Smooth muscle cell (in vitro differentiated cells): ENCODE data around the gene MAN1C1. TPM values are rescaled to one million over a fixed set of nuclear protein-coding genes. Genes with fewer than 3 reads are reported as not detected.

ENCODE experiments used
- DNase-seq: peaks from one replicate; lab custom pipeline; 2025; ENCODE audit not compliant: unreplicated experiment; lab: John Stamatoyannopoulos, UW
- H2AFZ ChIP-seq: fragments of 200-600 bp; sonication (generic); 2 replicates; pipeline ENCODE4 v1.6.0; 2016; ENCODE audit warnings: antibody characterized with exemption, low read depth, mild to moderate bottlenecking
- H3F3A ChIP-seq: fragments of 200-600 bp; sonication (generic); 2 replicates; pipeline ENCODE4 v1.6.0; 2017; ENCODE audit warnings: antibody characterized with exemption, low read depth
- H3K27ac ChIP-seq: fragments of 200-600 bp; sonication (generic); 2 replicates; pipeline ENCODE4 v1.5.1; 2016; ENCODE audit warnings: low read depth, mild to moderate bottlenecking
- H3K27me3 ChIP-seq: fragments of 200-600 bp; sonication (generic); 2 replicates; pipeline ENCODE4 v1.6.1; 2016; ENCODE audit warnings: low read depth, mild to moderate bottlenecking
- H3K36me3 ChIP-seq: fragments of 200-600 bp; sonication (generic); 2 replicates; pipeline ENCODE4 v1.5.1; 2016; ENCODE audit warnings: low read depth
- H3K4me1 ChIP-seq: fragments of 200-600 bp; sonication (generic); 2 replicates; pipeline ENCODE4 v1.5.1; 2016; ENCODE audit warnings: low read depth
- H3K4me2 ChIP-seq: fragments of 200-600 bp; sonication (generic); 2 replicates; pipeline ENCODE4 v1.6.0; 2016; ENCODE audit warnings: mild to moderate bottlenecking
- H3K4me3 ChIP-seq: fragments of 200-600 bp; sonication (generic); 2 replicates; pipeline ENCODE4 v1.5.1; 2016; ENCODE audit warnings: mild to moderate bottlenecking
- H3K79me2 ChIP-seq: fragments of 200-600 bp; sonication (generic); 2 replicates; pipeline ENCODE4 v1.6.0; 2016; ENCODE audit warnings: low read depth, mild to moderate bottlenecking
- H3K9ac ChIP-seq: fragments of 200-600 bp; sonication (generic); 2 replicates; pipeline ENCODE4 v1.6.0; 2016; ENCODE audit warnings: low read depth
- H3K9me3 ChIP-seq: fragments of 200-600 bp; sonication (generic); replicated peaks from 2 replicates; pipeline ENCODE4 v1.5.1; 2016; ENCODE audit warnings: low read depth
- H4K20me1 ChIP-seq: fragments of 200-600 bp; sonication (generic); 2 replicates; pipeline ENCODE4 v1.6.0; 2016; ENCODE audit warnings: low read depth
- CTCF ChIP-seq: fragments of 200-600 bp; sonication (generic); IDR thresholded peaks from 2 replicates; pipeline ENCODE4 v1.5.1; 2017; ENCODE audit warnings: borderline replicate concordance, mild to moderate bottlenecking, antibody characterized with exemption; ENCODE audit not compliant: insufficient read depth, poor library complexity, severe bottlenecking
- WGBS: methylation state at CpG from one replicate; pipeline ENCODE4 v1.1.7; 2016; ENCODE audit warnings: low lambda C conversion rate; 5-methylcytosine and 5-hydroxymethylcytosine counted together
- polyA plus RNA-seq: library from polyadenylated mRNA; unstranded; fragments of >200 nt; fragmentation: Nextera tagmentation; extraction: Ambion mirVana; gene quantifications from 2 replicates; pipeline ENCODE4 v1.2.1, GENCODE V29; 2016
- total RNA-seq: library from RNA; depleted of rRNA; stranded (reverse); fragments of >200 nt; gene quantifications from 2 replicates; pipeline ENCODE4 v1.2.3, GENCODE V29; 2014

MAN1C1 gene
- total and polyA plus RNA-seq, 2 experiments from 2014 or later, result 4.4 to 10.5 TPM

- WGBS, result 28% methylated on average over 3 of the region's 3 CpGs
- no peak overlapping the region for H2AFZ ChIP-seq
- no peak for DNase-seq
- H3K4me1 ChIP-seq, result peaks cover 45% of the 10 kb centered on the region
- no peak overlapping the region for H3K4me3 ChIP-seq
- no peak overlapping the region for H3K9ac ChIP-seq
- no peaks in the 10 kb centered on the region for H3K36me3 ChIP-seq
- peak overlapping the region; percentile 40 for H3K4me2 ChIP-seq
- no peaks in the 10 kb centered on the region for H3K9me3 ChIP-seq
- H3F3A ChIP-seq, result peaks cover 36% of the 10 kb centered on the region
- no peaks in the 10 kb centered on the region for H4K20me1 ChIP-seq
- H3K79me2 ChIP-seq, result no peaks in the 10 kb centered on the region
- peak overlapping the region; percentile 17 for H3K27ac ChIP-seq
- H3K27me3 ChIP-seq, result no peaks in the 10 kb centered on the region
- TF ChIP-seq CTCF, result no peak
Measured at GRCh38 chr1:25700144-25700523, 83.5 kb downstream of the MAN1C1 start.

DNA sequence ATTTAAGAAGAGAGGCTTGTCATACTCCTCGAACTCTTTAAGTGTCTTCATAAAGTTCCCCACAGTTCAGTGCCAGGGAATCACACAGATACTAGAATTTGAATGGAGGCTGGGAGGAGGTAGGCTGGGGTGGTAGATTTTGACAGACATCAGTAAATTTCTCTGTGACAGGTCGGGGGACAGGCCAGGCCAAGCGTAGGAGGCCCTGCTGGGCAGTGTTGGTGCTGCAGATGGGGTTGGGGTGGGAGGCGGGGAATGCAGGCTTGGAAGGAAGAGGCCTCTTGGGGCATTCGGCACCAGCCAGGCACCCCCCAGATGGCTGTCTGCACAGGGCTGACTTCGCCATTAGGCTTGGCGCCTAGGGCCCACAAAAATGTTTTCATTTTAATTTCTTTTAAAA lies 84.0 kb downstream of the MAN1C1 start:
- DNase-seq, result no peak
- H3K36me3 ChIP-seq, result no peaks in the 10 kb centered on the region
- peak; percentile 25 for TF ChIP-seq CTCF
- H3K27ac ChIP-seq, result peak overlapping the region; percentile 17
- peaks cover 34% of the 10 kb centered on the region for H3F3A ChIP-seq
- H3K4me1 ChIP-seq, result peaks cover 40% of the 10 kb centered on the region
- H3K9ac ChIP-seq, result no peak overlapping the region
- 66% methylated on average over 7 of the region's 7 CpGs for WGBS
- H3K79me2 ChIP-seq, result no peaks in the 10 kb centered on the region
- no peak overlapping the region for H2AFZ ChIP-seq
- H3K27me3 ChIP-seq, result no peaks in the 10 kb centered on the region
- H3K9me3 ChIP-seq, result no peaks in the 10 kb centered on the region
- peak overlapping the region; percentile 40 for H3K4me2 ChIP-seq
- H4K20me1 ChIP-seq, result no peaks in the 10 kb centered on the region
- no peak overlapping the region for H3K4me3 ChIP-seq

GRCh38 chr1:25701030-25701785 lies 84.6 kb downstream of the MAN1C1 start:
- no peaks in the 10 kb centered on the region for H3K79me2 ChIP-seq

More at GRCh38 chr1:25701030-25701785, 84.6 kb downstream of the MAN1C1 start:
- no peaks in the 10 kb centered on the region for H3K9me3 ChIP-seq
- no peak overlapping the region for H3K4me2 ChIP-seq
- 91% methylated on average over 9 of the region's 9 CpGs for WGBS
- no peak for DNase-seq
- no peak overlapping the region for H3K27ac ChIP-seq
- H3K4me1 ChIP-seq, result peaks cover 35% of the 10 kb centered on the region
- H3F3A ChIP-seq, result peaks cover 30% of the 10 kb centered on the region
- no peak overlapping the region for H2AFZ ChIP-seq
- H4K20me1 ChIP-seq, result no peaks in the 10 kb centered on the region
- H3K9ac ChIP-seq, result no peak overlapping the region
- H3K27me3 ChIP-seq, result no peaks in the 10 kb centered on the region
- TF ChIP-seq CTCF, result no peak
- H3K4me3 ChIP-seq, result no peak overlapping the region
- H3K36me3 ChIP-seq, result no peaks in the 10 kb centered on the region
